Endothelial cell (in vitro differentiated cells): Measurements from ENCODE around the gene HUNK. TPM values are rescaled to one million over a fixed set of nuclear protein-coding genes. Genes with fewer than 3 reads are reported as not detected.

Experiments
- DNase-seq: peaks from one replicate; pipeline ENCODE4 v3.0.0; 2021; ENCODE audit warnings: low spot score
- H3K27ac Mint-ChIP-seq: one replicate; pipeline ENCODE4 v1.8.0; 2021; ENCODE audit warnings: mixed read lengths, inconsistent platforms; ENCODE audit not compliant: unreplicated experiment
- H3K27me3 Mint-ChIP-seq: one replicate; pipeline ENCODE4 v1.8.0; 2021; ENCODE audit warnings: mild to moderate bottlenecking, moderate library complexity, mixed read lengths, inconsistent platforms; ENCODE audit not compliant: unreplicated experiment
- H3K36me3 Mint-ChIP-seq: one replicate; pipeline ENCODE4 v1.8.0; 2021; ENCODE audit warnings: mild to moderate bottlenecking, low read depth, mixed read lengths, inconsistent platforms; ENCODE audit not compliant: unreplicated experiment
- H3K4me1 Mint-ChIP-seq: one replicate; pipeline ENCODE4 v1.8.0; 2021; ENCODE audit warnings: mild to moderate bottlenecking, mixed read lengths, inconsistent platforms; ENCODE audit not compliant: unreplicated experiment
- H3K4me3 Mint-ChIP-seq: one replicate; pipeline ENCODE4 v1.8.0; 2021; ENCODE audit warnings: mild to moderate bottlenecking, mixed read lengths, inconsistent platforms; ENCODE audit not compliant: unreplicated experiment
- H3K9me3 Mint-ChIP-seq: one replicate; pipeline ENCODE4 v1.8.0; 2021; ENCODE audit warnings: mixed read lengths, inconsistent platforms; ENCODE audit not compliant: unreplicated experiment
- total RNA-seq: library from RNA; stranded (reverse); fragmentation: NEBNext Ultra II Directional; extraction: Animal tissue kit (Norgen Biotek cat#: 25700); gene quantifications from one replicate; pipeline ENCODE4 v1.2.1, GENCODE V29; 2021; ENCODE audit not compliant: unreplicated experiment
- TF ChIP-seq, protein P1 (sequence below): fragments of 200-600 bp; sonication (generic); IDR thresholded peaks from one replicate; pipeline ENCODE4 v1.5.0; 2021; ENCODE audit warnings: antibody characterized with exemption; ENCODE audit not compliant: unreplicated experiment

HUNK gene
- total RNA-seq, 1 donor from 2014 or later = 19.3 TPM

DNA sequence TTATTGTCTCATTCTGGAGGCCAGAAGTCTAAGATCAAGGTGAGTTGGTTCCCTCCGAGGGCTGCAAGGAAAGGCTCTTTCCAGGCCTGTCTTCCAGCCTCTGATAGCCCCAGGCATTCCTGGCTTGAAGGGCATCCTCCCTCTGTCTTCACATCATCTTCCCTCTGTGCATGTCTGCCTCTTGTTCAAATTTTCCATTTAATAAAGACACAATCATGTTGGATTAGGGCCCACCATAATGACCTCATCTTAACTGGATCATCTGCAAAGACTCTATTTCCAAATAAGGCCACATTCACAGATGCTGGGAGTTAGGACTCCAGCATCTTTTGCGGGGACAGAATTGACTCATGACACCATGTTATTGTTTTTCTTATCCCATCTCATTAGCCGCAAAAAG lies 24.5 kb downstream of the HUNK start:
- peaks cover 3% of the 10 kb centered on the region for H3K36me3 Mint-ChIP-seq
- peaks cover 25% of the 10 kb centered on the region for H3K4me1 Mint-ChIP-seq
- no peak overlapping the region for H3K4me3 Mint-ChIP-seq
- no peak for DNase-seq
- TF ChIP-seq, protein P1, sequence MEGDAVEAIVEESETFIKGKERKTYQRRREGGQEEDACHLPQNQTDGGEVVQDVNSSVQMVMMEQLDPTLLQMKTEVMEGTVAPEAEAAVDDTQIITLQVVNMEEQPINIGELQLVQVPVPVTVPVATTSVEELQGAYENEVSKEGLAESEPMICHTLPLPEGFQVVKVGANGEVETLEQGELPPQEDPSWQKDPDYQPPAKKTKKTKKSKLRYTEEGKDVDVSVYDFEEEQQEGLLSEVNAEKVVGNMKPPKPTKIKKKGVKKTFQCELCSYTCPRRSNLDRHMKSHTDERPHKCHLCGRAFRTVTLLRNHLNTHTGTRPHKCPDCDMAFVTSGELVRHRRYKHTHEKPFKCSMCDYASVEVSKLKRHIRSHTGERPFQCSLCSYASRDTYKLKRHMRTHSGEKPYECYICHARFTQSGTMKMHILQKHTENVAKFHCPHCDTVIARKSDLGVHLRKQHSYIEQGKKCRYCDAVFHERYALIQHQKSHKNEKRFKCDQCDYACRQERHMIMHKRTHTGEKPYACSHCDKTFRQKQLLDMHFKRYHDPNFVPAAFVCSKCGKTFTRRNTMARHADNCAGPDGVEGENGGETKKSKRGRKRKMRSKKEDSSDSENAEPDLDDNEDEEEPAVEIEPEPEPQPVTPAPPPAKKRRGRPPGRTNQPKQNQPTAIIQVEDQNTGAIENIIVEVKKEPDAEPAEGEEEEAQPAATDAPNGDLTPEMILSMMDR = no peak
- no peaks in the 10 kb centered on the region for H3K9me3 Mint-ChIP-seq
- no peak overlapping the region for H3K27ac Mint-ChIP-seq
- H3K27me3 Mint-ChIP-seq = peaks cover 3% of the 10 kb centered on the region

DNA sequence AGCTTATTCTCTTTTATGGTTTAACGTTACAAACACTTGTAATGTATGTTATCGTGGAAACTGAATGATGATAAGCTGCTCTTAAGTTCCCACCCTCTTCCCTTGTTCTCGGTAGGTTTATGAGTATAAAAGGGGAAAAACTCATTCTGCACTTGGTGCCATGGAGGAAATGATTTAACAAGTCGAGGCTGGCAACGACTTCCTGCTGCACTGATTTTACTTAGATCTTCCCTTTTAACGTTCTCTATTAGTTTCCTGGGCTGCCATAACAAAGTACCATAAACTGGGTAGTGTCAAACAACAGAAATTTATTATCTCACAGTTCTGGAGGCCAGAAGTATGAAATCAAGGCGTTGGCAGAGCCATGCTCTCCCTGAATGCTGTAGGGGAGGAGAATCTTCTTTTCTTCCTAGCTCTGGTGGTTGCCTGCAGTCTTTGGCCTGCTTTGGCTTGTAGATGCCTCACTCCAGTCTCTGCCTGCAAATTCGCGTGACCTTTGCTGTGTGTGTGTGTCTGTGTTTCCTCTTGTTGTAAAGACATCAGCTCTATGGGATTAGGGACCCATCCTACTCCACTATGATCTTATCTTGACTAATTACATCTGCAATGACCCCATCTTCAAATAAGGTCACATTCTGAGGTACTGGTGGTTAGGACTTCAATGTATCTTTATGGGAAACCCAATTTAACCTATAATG lies 26.3 kb downstream of the HUNK start:
- Mint-ChIP-seq H3K4me1 (peaks cover 14% of the 10 kb centered on the region), H3K27ac (no peak overlapping the region), H3K9me3 (no peaks in the 10 kb centered on the region), H3K4me3 (no peak overlapping the region), H3K27me3 (peaks cover 3% of the 10 kb centered on the region), H3K36me3 (peaks cover 3% of the 10 kb centered on the region)
- TF ChIP-seq, protein P1 = no peak
- DNase-seq = no peak

DNA sequence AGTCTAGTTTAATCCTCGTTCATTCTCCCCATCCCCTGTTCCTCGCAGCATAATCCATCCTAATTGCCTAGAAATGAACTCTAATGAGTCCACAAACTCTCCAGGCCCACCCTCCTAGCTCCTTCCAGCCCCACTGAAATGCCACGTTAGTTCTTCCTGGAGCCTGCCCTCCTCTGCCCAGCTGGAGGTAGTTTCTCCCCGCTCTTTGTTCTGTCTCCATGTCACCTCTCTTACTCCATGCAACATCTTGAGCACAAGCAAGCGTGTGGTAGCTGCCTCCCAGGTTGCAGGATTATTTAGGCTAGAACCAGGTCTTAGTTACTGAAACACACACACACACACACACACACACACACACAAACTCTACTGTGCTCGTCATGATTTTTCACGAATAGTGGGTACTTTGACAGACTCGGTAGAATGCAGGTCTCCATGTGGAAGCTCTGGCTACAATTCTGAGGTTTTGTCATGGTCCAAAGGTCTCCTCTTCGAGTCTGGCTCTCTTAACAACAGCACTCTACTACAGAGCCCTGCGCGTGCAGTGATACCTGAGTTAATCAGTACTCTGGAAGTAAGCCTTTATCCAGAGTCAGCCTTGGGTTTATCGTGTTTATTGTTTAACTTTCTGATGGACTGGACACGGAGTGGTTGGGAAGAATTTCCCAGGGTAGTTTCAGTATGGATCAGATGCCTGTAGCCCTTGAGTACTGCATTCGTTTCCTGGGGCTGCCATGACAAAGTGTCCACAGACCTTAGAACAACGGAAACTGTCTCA lies 27.5 kb downstream of the HUNK start:
- H3K27ac Mint-ChIP-seq = no peak overlapping the region

DNA sequence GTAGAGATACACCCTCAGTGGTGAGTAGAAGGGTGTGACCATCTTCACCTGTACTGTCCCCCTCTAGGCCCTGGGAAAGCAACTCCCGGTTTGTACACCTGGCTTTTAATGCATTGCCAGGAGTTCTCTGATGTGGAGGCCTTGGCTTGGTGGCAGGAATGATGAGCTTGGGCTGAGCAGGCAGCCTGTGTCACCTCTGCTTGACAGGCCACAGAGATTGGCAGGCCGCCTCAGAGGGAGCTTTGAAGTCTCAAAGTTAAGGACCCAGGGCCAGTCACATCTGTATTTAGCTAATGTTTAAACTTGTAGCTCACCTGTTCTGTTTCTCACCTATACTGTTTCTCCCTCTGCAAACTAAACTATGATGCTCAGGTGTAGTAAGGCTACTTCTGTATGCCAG lies 28.5 kb downstream of the HUNK start:
- TF ChIP-seq, protein P1 = no peak
- Mint-ChIP-seq H3K9me3 (no peaks in the 10 kb centered on the region), H3K27me3 (peaks cover 3% of the 10 kb centered on the region), H3K27ac (no peak overlapping the region), H3K36me3 (peaks cover 2% of the 10 kb centered on the region), H3K4me3 (no peak overlapping the region), H3K4me1 (peaks cover 7% of the 10 kb centered on the region)
- DNase-seq = no peak

More for the DNA sequence above, 27.5 kb downstream of the HUNK start:
- H3K27me3 Mint-ChIP-seq = peaks cover 3% of the 10 kb centered on the region
- no peak for DNase-seq
- peaks cover 7% of the 10 kb centered on the region for H3K4me1 Mint-ChIP-seq
- H3K9me3 Mint-ChIP-seq = no peaks in the 10 kb centered on the region
- TF ChIP-seq, protein P1 = no peak
- H3K4me3 Mint-ChIP-seq = no peak overlapping the region
- peaks cover 3% of the 10 kb centered on the region for H3K36me3 Mint-ChIP-seq

DNA sequence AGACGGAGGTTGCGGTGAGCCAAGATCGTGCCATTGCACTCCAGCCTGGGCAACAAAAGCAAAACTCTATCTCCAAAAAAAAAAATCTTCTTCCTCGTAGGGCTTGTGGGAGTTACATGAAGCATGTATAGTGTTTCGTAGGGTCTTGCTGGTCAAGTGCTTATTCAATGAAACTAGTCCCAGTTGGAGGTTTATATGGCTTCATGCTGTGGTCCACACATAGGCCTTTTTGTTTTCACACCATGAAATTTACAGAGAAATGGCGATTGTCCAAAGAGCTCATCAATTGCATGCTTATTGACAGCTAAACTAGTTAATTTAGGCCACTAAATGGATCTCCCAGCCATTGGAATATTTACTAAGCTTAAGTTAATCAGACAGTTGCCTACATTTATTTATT lies 29.6 kb downstream of the HUNK start:
- no peaks in the 10 kb centered on the region for H3K36me3 Mint-ChIP-seq
- H3K27ac Mint-ChIP-seq = no peak overlapping the region
- H3K4me1 Mint-ChIP-seq = peaks cover 9% of the 10 kb centered on the region
- H3K4me3 Mint-ChIP-seq = no peak overlapping the region
- no peak for DNase-seq
- H3K27me3 Mint-ChIP-seq = peaks cover 3% of the 10 kb centered on the region
- H3K9me3 Mint-ChIP-seq = no peaks in the 10 kb centered on the region
- TF ChIP-seq, protein P1 = no peak
